Measurements from ENCODE around the gene CRTAP. TPM values are rescaled to one million over a fixed set of nuclear protein-coding genes. Genes with fewer than 3 reads are reported as not detected.
"Not testable (repeated sequence)": the region's sequence is repeated elsewhere in the genome, so short reads cannot be mapped to it uniquely, and the experiment has no call there.

Gene CRTAP
- total RNA-seq, 2 experiments from 2014 or later = 31.7 to 34.2 TPM

GRCh38 chr3:33144433-33144832 lies 30.6 kb downstream of the CRTAP start:
- Mint-ChIP-seq H3K4me1 (no peaks in the 10 kb centered on the region), H3K9me3 (no peaks in the 10 kb centered on the region), H3K4me3 (no peak overlapping the region), H3K36me3 (peaks cover 6% of the 10 kb centered on the region), H3K27me3 (peaks cover 4% of the 10 kb centered on the region), H3K27ac (no peak overlapping the region)
- DNase-seq = peak; percentile 7

- no peak for DNase-seq
- H3K27me3 Mint-ChIP-seq = peaks cover 4% of the 10 kb centered on the region
- H3K4me1 Mint-ChIP-seq = no peaks in the 10 kb centered on the region
- peaks cover 6% of the 10 kb centered on the region for H3K36me3 Mint-ChIP-seq
- H3K4me3 Mint-ChIP-seq = no peak overlapping the region
- H3K9me3 Mint-ChIP-seq = no peaks in the 10 kb centered on the region
- H3K27ac Mint-ChIP-seq = no peak overlapping the region
Measured at GRCh38 chr3:33145221-33145900, 31.5 kb downstream of the CRTAP start.

GRCh38 chr3:33145901-33146580 lies 32.2 kb downstream of the CRTAP start:
- Mint-ChIP-seq H3K36me3 (peaks cover 6% of the 10 kb centered on the region), H3K4me1 (no peaks in the 10 kb centered on the region), H3K27me3 (peaks cover 4% of the 10 kb centered on the region), H3K4me3 (no peak overlapping the region), H3K9me3 (no peaks in the 10 kb centered on the region), H3K27ac (no peak overlapping the region)
- DNase-seq = no peak

GRCh38 chr3:33146791-33147445 lies 33.1 kb downstream of the CRTAP start:
- Mint-ChIP-seq H3K4me3 (no peak overlapping the region), H3K27me3 (peaks cover 4% of the 10 kb centered on the region), H3K9me3 (no peaks in the 10 kb centered on the region), H3K36me3 (peaks cover 6% of the 10 kb centered on the region), H3K27ac (no peak overlapping the region), H3K4me1 (no peaks in the 10 kb centered on the region)
- no peak for DNase-seq

- no peaks in the 10 kb centered on the region for H3K9me3 Mint-ChIP-seq
- H3K4me3 Mint-ChIP-seq = no peak overlapping the region
- H3K4me1 Mint-ChIP-seq = no peaks in the 10 kb centered on the region
- peaks cover 10% of the 10 kb centered on the region for H3K27me3 Mint-ChIP-seq
- no peak for DNase-seq
- H3K27ac Mint-ChIP-seq = no peak overlapping the region
- H3K36me3 Mint-ChIP-seq = no peaks in the 10 kb centered on the region
Measured at GRCh38 chr3:33149342-33149741, 35.5 kb downstream of the CRTAP start.

- Mint-ChIP-seq H3K4me3 (no peak overlapping the region), H3K9me3 (no peaks in the 10 kb centered on the region), H3K36me3 (no peaks in the 10 kb centered on the region), H3K27me3 (peaks cover 12% of the 10 kb centered on the region), H3K4me1 (no peaks in the 10 kb centered on the region), H3K27ac (no peak overlapping the region)
- DNase-seq = no peak
Measured at GRCh38 chr3:33152363-33153360, 38.8 kb downstream of the CRTAP start.

- H3K27me3 Mint-ChIP-seq = peaks cover 12% of the 10 kb centered on the region
Measured at GRCh38 chr3:33153782-33154181, 40.0 kb downstream of the CRTAP start.

GRCh38 chr3:33155301-33155700 lies 41.5 kb downstream of the CRTAP start:
- Mint-ChIP-seq H3K27ac (no peak overlapping the region), H3K9me3 (no peaks in the 10 kb centered on the region), H3K4me1 (no peaks in the 10 kb centered on the region), H3K4me3 (no peak overlapping the region), H3K36me3 (no peaks in the 10 kb centered on the region), H3K27me3 (peaks cover 15% of the 10 kb centered on the region)
- no peak for DNase-seq

More at GRCh38 chr3:33153782-33154181, 40.0 kb downstream of the CRTAP start:
- Mint-ChIP-seq H3K4me1 (no peaks in the 10 kb centered on the region), H3K9me3 (no peaks in the 10 kb centered on the region), H3K36me3 (no peaks in the 10 kb centered on the region), H3K4me3 (no peak overlapping the region), H3K27ac (no peak overlapping the region)
- DNase-seq = no peak

GRCh38 chr3:33159234-33159633 lies 45.4 kb downstream of the CRTAP start:
- no peaks in the 10 kb centered on the region for H3K36me3 Mint-ChIP-seq
- no peak overlapping the region for H3K4me3 Mint-ChIP-seq
- no peaks in the 10 kb centered on the region for H3K4me1 Mint-ChIP-seq
- no peak for DNase-seq
- H3K9me3 Mint-ChIP-seq = no peaks in the 10 kb centered on the region
- no peak overlapping the region for H3K27ac Mint-ChIP-seq
- peaks cover 21% of the 10 kb centered on the region for H3K27me3 Mint-ChIP-seq

GRCh38 chr3:33159981-33160380 lies 46.2 kb downstream of the CRTAP start:
- Mint-ChIP-seq H3K36me3 (no peaks in the 10 kb centered on the region), H3K9me3 (no peaks in the 10 kb centered on the region), H3K4me3 (no peak overlapping the region), H3K4me1 (no peaks in the 10 kb centered on the region), H3K27me3 (peaks cover 21% of the 10 kb centered on the region), H3K27ac (no peak overlapping the region)
- DNase-seq = no peak

- H3K27me3 Mint-ChIP-seq = peaks cover 19% of the 10 kb centered on the region
- not testable (repeated sequence) for H3K9me3 Mint-ChIP-seq, H3K4me1 Mint-ChIP-seq, H3K27ac Mint-ChIP-seq, H3K4me3 Mint-ChIP-seq, H3K36me3 Mint-ChIP-seq, DNase-seq
Measured at GRCh38 chr3:33162621-33163020, 48.8 kb downstream of the CRTAP start.

GRCh38 chr3:33165372-33165771 lies 51.6 kb downstream of the CRTAP start:
- no peaks in the 10 kb centered on the region for H3K9me3 Mint-ChIP-seq
- DNase-seq = no peak
- no peak overlapping the region for H3K27ac Mint-ChIP-seq
- no peaks in the 10 kb centered on the region for H3K4me1 Mint-ChIP-seq
- peaks cover 12% of the 10 kb centered on the region for H3K27me3 Mint-ChIP-seq
- no peaks in the 10 kb centered on the region for H3K36me3 Mint-ChIP-seq
- H3K4me3 Mint-ChIP-seq = no peak overlapping the region

GRCh38 chr3:33166095-33166494 lies 52.3 kb downstream of the CRTAP start:
- H3K4me1 Mint-ChIP-seq = no peaks in the 10 kb centered on the region
- no peaks in the 10 kb centered on the region for H3K36me3 Mint-ChIP-seq
- no peak overlapping the region for H3K4me3 Mint-ChIP-seq
- H3K27ac Mint-ChIP-seq = no peak overlapping the region
- no peaks in the 10 kb centered on the region for H3K9me3 Mint-ChIP-seq
- H3K27me3 Mint-ChIP-seq = peaks cover 8% of the 10 kb centered on the region
- DNase-seq = no peak

- H3K27me3 Mint-ChIP-seq = no peaks in the 10 kb centered on the region
- no peak overlapping the region for H3K4me3 Mint-ChIP-seq
- H3K27ac Mint-ChIP-seq = no peak overlapping the region
- DNase-seq = no peak
- H3K36me3 Mint-ChIP-seq = no peaks in the 10 kb centered on the region
- peaks cover 2% of the 10 kb centered on the region for H3K4me1 Mint-ChIP-seq
- no peaks in the 10 kb centered on the region for H3K9me3 Mint-ChIP-seq
Measured at GRCh38 chr3:33167284-33167683, 53.5 kb downstream of the CRTAP start.
